K562 (cell line): ENCODE results near the gene MBNL1. TPM values are rescaled to one million over a fixed set of nuclear protein-coding genes. Genes with fewer than 3 reads are reported as not detected.

ENCODE experiments used
- ATAC-seq: fragments of 200-7000 bp; cut with Tn5 transposase; 3 replicates; pipeline ENCODE4 v1.9.1; 2020; ENCODE audit warnings: moderate library complexity
- BruUV-seq: library from RNA; stranded (reverse); fragments of 400-500 nt; replicated peaks from 2 replicates; lab custom pipeline; 2021; lab: Mats Ljungman, UMichigan
- CTCF ChIA-PET: fragments of 300-600 bp; formaldehyde crosslinking; extraction: SDS; loops from one replicate; lab custom pipeline; 2021; ENCODE audit warnings: low intra/inter-chr PET ratio; lab: Yijun Ruan, JAX
- POLR2A ChIA-PET: fragments of 300-600, 350-650 bp; sonication (Branson Sonifier 250); formaldehyde crosslinking; extraction: SDS; loops from one replicate; lab custom pipeline; 2021; ENCODE audit warnings: antibody characterized with exemption, inconsistent platforms; lab: Yijun Ruan, JAX
- DNase-seq, 4 experiments: peaks; one replicate each; pipeline versions ENCODE4 v3.0.0 to v3.0.0-alpha.2; 2011 to 2018; ENCODE audit warnings: low spot score in 3 of 4, mixed read lengths in 3 of 4; ENCODE audit errors: extremely low read depth in 1 of 4
- FAIRE-seq: peaks from 2 replicates; lab custom pipeline; 2011; peaks lifted over from hg19 to GRCh38; lab: Jason Lieb, UNC
- H2AFZ ChIP-seq: 2 replicates; pipeline ENCODE4 v1.6.0; 2011; ENCODE audit warnings: low read depth, low read length, control low read depth, inconsistent platforms
- H3K27ac ChIP-seq: fragments of 200-600 bp; 3 replicates; pipeline ENCODE4 v1.8.0; 2011; ENCODE audit warnings: low read depth, mild to moderate bottlenecking, control low read depth, inconsistent platforms, low read length, moderate library complexity, mixed read lengths; ENCODE audit errors: extremely low read depth
- H3K27me3 ChIP-seq, 2 experiments: fragments of 300-600 bp in 1 of 2; 2 replicates in 1 of 2; 3 replicates in 1 of 2; pipeline versions ENCODE4 v1.6.0 to v1.8.0; 2011; ENCODE audit warnings: inconsistent platforms in 2 of 2, low read length in 2 of 2, mild to moderate bottlenecking in 1 of 2, mixed read lengths in 1 of 2, moderate library complexity in 1 of 2; ENCODE audit not compliant: control insufficient read depth in 2 of 2, insufficient read depth in 2 of 2
- H3K36me3 ChIP-seq: fragments of 300-600 bp; 3 replicates; pipeline ENCODE4 v1.8.0; 2011; ENCODE audit warnings: mild to moderate bottlenecking, low read length, inconsistent platforms; ENCODE audit not compliant: control insufficient read depth, insufficient read depth
- H3K4me1 ChIP-seq, 2 experiments: fragments of 200-600 bp in 1 of 2; replicated peaks in 1 of 2; 2 replicates in 1 of 2; 3 replicates in 1 of 2; pipeline versions ENCODE4 v1.5.1 to v1.8.0; 2011; ENCODE audit warnings: inconsistent platforms in 2 of 2, low read length in 2 of 2, mild to moderate bottlenecking in 1 of 2, mixed read lengths in 1 of 2, moderate library complexity in 1 of 2; ENCODE audit not compliant: control insufficient read depth in 2 of 2, insufficient read depth in 2 of 2
- H3K4me2 ChIP-seq: 2 replicates; pipeline ENCODE4 v1.6.1; 2011; ENCODE audit warnings: low read length, control low read depth, inconsistent platforms, mixed read lengths; ENCODE audit not compliant: insufficient read depth
- H3K4me3 ChIP-seq: fragments of 200-600 bp; sonication (generic), shearing (Covaris generic); 2 replicates; pipeline ENCODE4 v1.5.1; 2016; ENCODE audit warnings: control low read depth, inconsistent platforms
- H3K79me2 ChIP-seq: fragments of 200-600 bp; 3 replicates; pipeline ENCODE4 v1.8.0; 2011; ENCODE audit warnings: low read length, inconsistent platforms; ENCODE audit not compliant: control insufficient read depth, insufficient read depth
- H3K9ac ChIP-seq, 2 experiments: 2 replicates each; pipeline versions ENCODE4 v1.6.0 to v1.6.1; 2011; ENCODE audit warnings: low read depth in 2 of 2, low read length in 2 of 2, control low read depth in 1 of 2, inconsistent platforms in 1 of 2, mild to moderate bottlenecking in 1 of 2, mixed read lengths in 1 of 2; ENCODE audit not compliant: insufficient read depth in 1 of 2
- H3K9me1 ChIP-seq: one replicate; pipeline ENCODE4 v1.6.0; 2011; ENCODE audit warnings: inconsistent platforms, mild to moderate bottlenecking, low read length, moderate library complexity; ENCODE audit not compliant: control insufficient read depth, insufficient read depth
- H3K9me3 ChIP-seq: replicated peaks from 2 replicates; pipeline ENCODE4 v1.5.1; 2011; ENCODE audit warnings: low read depth, low read length, inconsistent platforms; ENCODE audit not compliant: control insufficient read depth, insufficient read depth
- H4K20me1 ChIP-seq: replicated peaks from 2 replicates; pipeline ENCODE4 v1.6.1; 2011; ENCODE audit warnings: low read length, inconsistent platforms, mixed read lengths; ENCODE audit not compliant: control insufficient read depth, insufficient read depth
- BCOR ChIP-seq: fragments of 450-650 bp; IDR thresholded peaks from 2 replicates; pipeline ENCODE4 v1.6.1; 2016
- CEBPB ChIP-seq: fragments of 450-650 bp; IDR thresholded peaks from 2 replicates; pipeline ENCODE4 v1.6.1; 2016; ENCODE audit warnings: missing genetic modification characterization, missing compliant biosample characterization
- CEBPG ChIP-seq, 3 experiments: fragments of 200-800 bp in 1 of 3; sonication (Bioruptor generic) in 1 of 3; sonication (generic) in 1 of 3; formaldehyde crosslinking in 1 of 3; IDR thresholded peaks in 2 of 3; conservative IDR thresholded peaks in 1 of 3; 2 replicates each; pipeline versions ENCODE4 v1.6.1 to v1.8.0; 2016 to 2022; ENCODE audit warnings: missing compliant biosample characterization in 2 of 3, missing genetic modification characterization in 2 of 3, mild to moderate bottlenecking in 1 of 3, missing genetic modification reagents in 1 of 3
- HSF4 ChIP-seq: fragments of 250-450 bp; sonication (Bioruptor Pico); IDR thresholded peaks from 2 replicates; pipeline ENCODE4 v2.1.2; 2022; ENCODE audit warnings: mild to moderate bottlenecking, moderate library complexity, borderline replicate concordance
- WGBS: fragments of 100-300 bp; shearing (Covaris generic); methylation state at CpG from one replicate; pipeline ENCODE4 v1.1.6; 2016; ENCODE audit warnings: low coverage, mixed read lengths; ENCODE audit not compliant: insufficient coverage; ENCODE audit errors: missing lambda C conversion rate; 5-methylcytosine and 5-hydroxymethylcytosine counted together
- in situ Hi-C: fragments of 300-500 bp; cut with MboI; formaldehyde crosslinking; loops from 4 replicates; pipeline ENCODE4 v1.15.0; 2018; ENCODE audit warnings: inconsistent platforms, mixed read lengths
- intact Hi-C: fragments of 100-400 bp; cut with micrococcal nuclease; formaldehyde crosslinking; loops from 2 replicates; pipeline ENCODE4 v1.14.2; 2022
- polyA plus RNA-seq, 8 experiments: library from polyadenylated mRNA; depleted of rRNA in 4 of 8; stranded (reverse) in 5 of 8; unstranded in 3 of 8; fragments of >200 nt; fragmentation: Nextera tagmentation in 2 of 8; fragmentation: Illumina TruSeq in 1 of 8; extraction: Ambion mirVana in 2 of 8; extraction: Trizol in 1 of 8; gene quantifications; 2 replicates each; pipeline versions ENCODE4 v1.2.1 to v1.2.3, GENCODE V29; 2011 to 2014; ENCODE audit warnings: inconsistent platforms in 1 of 8, missing spikeins in 1 of 8
- total RNA-seq, 7 experiments: library from RNA; depleted of rRNA in 6 of 7; stranded (reverse); fragments of >200 nt in 6 of 7; fragmentation: Illumina TruSeq in 2 of 7; extraction: Trizol in 2 of 7; gene quantifications; 2 replicates each; pipeline versions ENCODE4 v1.2.1 to v1.2.3, GENCODE V29; 2011 to 2021; ENCODE audit warnings: low replicate concordance in 1 of 7
- TF ChIP-seq, protein P1 (sequence below), 2 experiments: IDR thresholded peaks in 1 of 2; conservative IDR thresholded peaks in 1 of 2; 2 replicates each; pipeline ENCODE4 v1.6.1; 2016; ENCODE audit warnings: low read depth in 2 of 2, mild to moderate bottlenecking in 1 of 2, missing compliant biosample characterization in 1 of 2, missing genetic modification characterization in 1 of 2, moderate library complexity in 1 of 2
- TF ChIP-seq, protein P2 (sequence below): fragments of 450-650 bp; IDR thresholded peaks from 2 replicates; pipeline ENCODE4 v1.6.1; 2016
- TF ChIP-seq, protein P3 (sequence below), 2 experiments: fragments of 450-650 bp; formaldehyde crosslinking in 1 of 2; IDR thresholded peaks; 2 replicates each; pipeline versions ENCODE4 v1.4.0 to v1.6.1; 2014 to 2020; ENCODE audit warnings: mild to moderate bottlenecking in 2 of 2, borderline replicate concordance in 1 of 2, low read depth in 1 of 2

MBNL1 gene
- total and polyA plus RNA-seq, 9 of the 15 experiments (the other 6 are each of a cell fraction or from before 2014, with no cell fraction given) = 70.3 to 243 (median 220) TPM

DNA sequence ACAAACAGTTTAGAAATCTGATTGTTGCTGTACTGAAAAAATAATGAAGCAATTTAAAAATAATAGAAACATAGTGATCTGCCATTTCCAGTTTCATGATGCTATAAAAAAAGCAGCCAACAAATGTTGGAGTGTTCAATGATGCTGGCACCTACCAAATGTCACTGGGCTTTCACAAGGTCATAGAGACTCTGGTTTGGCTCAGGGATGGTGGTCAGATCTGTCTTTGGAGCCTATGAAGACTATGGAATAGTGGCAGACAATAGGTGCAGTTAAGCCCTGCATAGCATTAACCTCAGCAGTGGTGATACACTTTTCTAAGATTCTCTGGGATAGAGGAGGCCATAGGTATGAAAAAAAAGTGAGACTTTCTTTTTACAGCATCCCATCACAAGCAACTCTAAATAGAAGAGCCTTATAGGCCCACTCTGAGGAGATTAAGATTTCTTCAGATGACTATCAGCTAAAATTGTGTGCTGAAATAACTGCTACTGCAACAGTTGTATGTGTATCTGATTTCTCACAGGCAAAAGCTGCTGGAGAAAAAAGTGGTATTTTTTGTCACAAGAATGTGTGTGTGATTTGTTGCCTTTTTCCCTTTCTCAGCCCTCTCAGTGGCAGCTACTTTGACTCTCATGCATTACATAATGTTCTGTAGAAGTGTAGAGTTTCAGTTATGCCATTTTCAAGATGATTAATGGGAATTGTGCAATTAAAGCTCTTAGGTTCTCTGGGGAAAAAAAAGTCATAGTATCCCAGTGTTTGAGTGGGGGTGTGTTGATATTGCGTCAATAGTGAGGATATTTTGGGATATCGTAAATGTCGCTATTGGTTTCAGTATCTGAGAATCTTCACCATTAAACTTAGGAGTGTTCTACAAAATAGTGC is 137.4 kb downstream of the MBNL1 start:
- ATAC-seq = no peak
- no peaks in the 10 kb centered on the region for H3K9me1 ChIP-seq
- no peak overlapping the region for H3K4me2 ChIP-seq
- H3K4me1 ChIP-seq = peaks cover 0 to 21% of the 10 kb centered on the region in 2 experiments; a peak in 3 of 5 replicates
- whole genome bisulfite sequencing = 88% methylated on average over 3 of the region's 3 CpGs
- BruUV-seq = no TSS peak
- H3K27me3 ChIP-seq = no peaks in the 10 kb centered on the region
- peaks cover 99% of the 10 kb centered on the region for H3K79me2 ChIP-seq
- no peak for FAIRE-seq
- in situ Hi-C loops = no loop called here
- no peak for DNase-seq
- H3K27ac ChIP-seq = no peak overlapping the region
- H3K9ac ChIP-seq = no peak overlapping the region
- intact Hi-C loops = no loop called here
- no peak overlapping the region for H2AFZ ChIP-seq
- ChIA-PET POLR2A (no interaction called here), CTCF (no interaction called here)
- H4K20me1 ChIP-seq = peaks cover 11% of the 10 kb centered on the region
- H3K36me3 ChIP-seq = peaks cover 20% of the 10 kb centered on the region
- no peaks in the 10 kb centered on the region for H3K9me3 ChIP-seq
- no peak overlapping the region for H3K4me3 ChIP-seq
- no peak for TF ChIP-seq CEBPG (CRISPR knock-in tag; IDR thresholded peaks at IDR 0.05)
- peak; percentile 78 to 80 for TF ChIP-seq CEBPG (tag; conservative IDR thresholded peaks at IDR 0.05 in 1 of 2, IDR thresholded peaks at IDR 0.05 in 1 of 2)
- TF ChIP-seq, protein P1, sequence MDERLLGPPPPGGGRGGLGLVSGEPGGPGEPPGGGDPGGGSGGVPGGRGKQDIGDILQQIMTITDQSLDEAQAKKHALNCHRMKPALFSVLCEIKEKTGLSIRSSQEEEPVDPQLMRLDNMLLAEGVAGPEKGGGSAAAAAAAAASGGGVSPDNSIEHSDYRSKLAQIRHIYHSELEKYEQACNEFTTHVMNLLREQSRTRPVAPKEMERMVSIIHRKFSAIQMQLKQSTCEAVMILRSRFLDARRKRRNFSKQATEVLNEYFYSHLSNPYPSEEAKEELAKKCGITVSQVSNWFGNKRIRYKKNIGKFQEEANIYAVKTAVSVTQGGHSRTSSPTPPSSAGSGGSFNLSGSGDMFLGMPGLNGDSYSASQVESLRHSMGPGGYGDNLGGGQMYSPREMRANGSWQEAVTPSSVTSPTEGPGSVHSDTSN (CRISPR knock-in tag; IDR thresholded peaks at IDR 0.05; ENCODE audit: low read depth) = no peak
- TF ChIP-seq, protein P1 (tag; conservative IDR thresholded peaks at IDR 0.05; ENCODE audit: low read depth) = peak; percentile 91
- no peak for TF ChIP-seq BCOR
- TF ChIP-seq, protein P2, sequence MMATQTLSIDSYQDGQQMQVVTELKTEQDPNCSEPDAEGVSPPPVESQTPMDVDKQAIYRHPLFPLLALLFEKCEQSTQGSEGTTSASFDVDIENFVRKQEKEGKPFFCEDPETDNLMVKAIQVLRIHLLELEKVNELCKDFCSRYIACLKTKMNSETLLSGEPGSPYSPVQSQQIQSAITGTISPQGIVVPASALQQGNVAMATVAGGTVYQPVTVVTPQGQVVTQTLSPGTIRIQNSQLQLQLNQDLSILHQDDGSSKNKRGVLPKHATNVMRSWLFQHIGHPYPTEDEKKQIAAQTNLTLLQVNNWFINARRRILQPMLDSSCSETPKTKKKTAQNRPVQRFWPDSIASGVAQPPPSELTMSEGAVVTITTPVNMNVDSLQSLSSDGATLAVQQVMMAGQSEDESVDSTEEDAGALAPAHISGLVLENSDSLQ = peak; percentile 61
- TF ChIP-seq, protein P3, sequence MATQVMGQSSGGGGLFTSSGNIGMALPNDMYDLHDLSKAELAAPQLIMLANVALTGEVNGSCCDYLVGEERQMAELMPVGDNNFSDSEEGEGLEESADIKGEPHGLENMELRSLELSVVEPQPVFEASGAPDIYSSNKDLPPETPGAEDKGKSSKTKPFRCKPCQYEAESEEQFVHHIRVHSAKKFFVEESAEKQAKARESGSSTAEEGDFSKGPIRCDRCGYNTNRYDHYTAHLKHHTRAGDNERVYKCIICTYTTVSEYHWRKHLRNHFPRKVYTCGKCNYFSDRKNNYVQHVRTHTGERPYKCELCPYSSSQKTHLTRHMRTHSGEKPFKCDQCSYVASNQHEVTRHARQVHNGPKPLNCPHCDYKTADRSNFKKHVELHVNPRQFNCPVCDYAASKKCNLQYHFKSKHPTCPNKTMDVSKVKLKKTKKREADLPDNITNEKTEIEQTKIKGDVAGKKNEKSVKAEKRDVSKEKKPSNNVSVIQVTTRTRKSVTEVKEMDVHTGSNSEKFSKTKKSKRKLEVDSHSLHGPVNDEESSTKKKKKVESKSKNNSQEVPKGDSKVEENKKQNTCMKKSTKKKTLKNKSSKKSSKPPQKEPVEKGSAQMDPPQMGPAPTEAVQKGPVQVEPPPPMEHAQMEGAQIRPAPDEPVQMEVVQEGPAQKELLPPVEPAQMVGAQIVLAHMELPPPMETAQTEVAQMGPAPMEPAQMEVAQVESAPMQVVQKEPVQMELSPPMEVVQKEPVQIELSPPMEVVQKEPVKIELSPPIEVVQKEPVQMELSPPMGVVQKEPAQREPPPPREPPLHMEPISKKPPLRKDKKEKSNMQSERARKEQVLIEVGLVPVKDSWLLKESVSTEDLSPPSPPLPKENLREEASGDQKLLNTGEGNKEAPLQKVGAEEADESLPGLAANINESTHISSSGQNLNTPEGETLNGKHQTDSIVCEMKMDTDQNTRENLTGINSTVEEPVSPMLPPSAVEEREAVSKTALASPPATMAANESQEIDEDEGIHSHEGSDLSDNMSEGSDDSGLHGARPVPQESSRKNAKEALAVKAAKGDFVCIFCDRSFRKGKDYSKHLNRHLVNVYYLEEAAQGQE (IDR thresholded peaks at IDR 0.05; ENCODE audit: borderline replicate concordance) = no peak
- TF ChIP-seq, protein P3 (CRISPR knock-in tag; IDR thresholded peaks at IDR 0.05; ENCODE audit: low read depth) = no peak
- no peak for TF ChIP-seq HSF4
- peak; percentile 95 for TF ChIP-seq CEBPB (tag)
